Placental pericyte (primary cell): Measurements from ENCODE around the gene IFT27. TPM values are rescaled to one million over a fixed set of nuclear protein-coding genes. Genes with fewer than 3 reads are reported as not detected.

Experiments
- total RNA-seq: library from RNA; depleted of rRNA; stranded (reverse); fragments of >200 nt; gene quantifications from 2 replicates; pipeline ENCODE4 v1.2.3, GENCODE V29; 2012

The IFT27 gene
- total RNA-seq = 15.9 and 21.0 TPM in 2 replicates

GRCh38 chr22:36775964-36776669, at the start of gene IFT27:
Gene IFT27 (minus strand): TSS chr22:36776119. CDS start chr22:36775707, 412 bp downstream.

GRCh38 chr22:36816636-36817524, 41.0 kb upstream of the IFT27 start, which contains the start of gene PVALB:
Gene PVALB (minus strand): TSS chr22:36817035. CDS start chr22:36817005, 30 bp downstream.

Other genes with a start within 250 kb of the IFT27 start
- gene EIF3D, start 247.0 kb downstream of the IFT27 start, total RNA-seq = 417 and 551 TPM in 2 replicates
- gene CACNG2, start 72.4 kb downstream of the IFT27 start, total RNA-seq = not detected in 2 replicates
- gene PVALB, start 40.9 kb upstream of the IFT27 start, total RNA-seq = not detected in 2 replicates
- gene NCF4, start 84.9 kb upstream of the IFT27 start, total RNA-seq = not detected in 2 replicates
- gene CSF2RB, start 137.5 kb upstream of the IFT27 start, total RNA-seq = under 0.01 and 0.14 TPM in 2 replicates
- 34.4 and 64.6 TPM in 2 replicates for gene TST, start 243.3 kb upstream of the IFT27 start, total RNA-seq
- 88.5 and 172 TPM in 2 replicates for gene MPST, start 243.6 kb upstream of the IFT27 start, total RNA-seq